RWPE1 (cell line): Measurements from ENCODE around the gene YWHAG.
A peak's percentile ranks its signal among the peaks of the same experiment; 100 is the strongest.

ENCODE experiments used
- CTCF ChIA-PET: fragments of 350-600 bp; sonication (Branson Sonifier 250); formaldehyde crosslinking; extraction: SDS; loops from one replicate; lab custom pipeline; 2021; lab: Yijun Ruan, JAX
- POLR2A ChIA-PET: fragments of 400-600 bp; formaldehyde crosslinking; extraction: SDS; loops from one replicate; lab custom pipeline; 2020; ENCODE audit warnings: antibody characterized with exemption; ENCODE audit not compliant: low non-redundant PET; lab: Yijun Ruan, JAX
- DNase-seq: peaks from one replicate; pipeline ENCODE4 v3.0.0; 2012; ENCODE audit warnings: low spot score
- H3K27ac ChIP-seq: fragments of 450-650 bp; 2 replicates; pipeline ENCODE4 v1.5.1; 2017
- TF ChIP-seq, protein P1 (sequence below): fragments of 450-650 bp; conservative IDR thresholded peaks from 2 replicates; pipeline ENCODE4 v1.5.1; 2017; ENCODE audit warnings: low read depth, mild to moderate bottlenecking

The YWHAG gene

DNA sequence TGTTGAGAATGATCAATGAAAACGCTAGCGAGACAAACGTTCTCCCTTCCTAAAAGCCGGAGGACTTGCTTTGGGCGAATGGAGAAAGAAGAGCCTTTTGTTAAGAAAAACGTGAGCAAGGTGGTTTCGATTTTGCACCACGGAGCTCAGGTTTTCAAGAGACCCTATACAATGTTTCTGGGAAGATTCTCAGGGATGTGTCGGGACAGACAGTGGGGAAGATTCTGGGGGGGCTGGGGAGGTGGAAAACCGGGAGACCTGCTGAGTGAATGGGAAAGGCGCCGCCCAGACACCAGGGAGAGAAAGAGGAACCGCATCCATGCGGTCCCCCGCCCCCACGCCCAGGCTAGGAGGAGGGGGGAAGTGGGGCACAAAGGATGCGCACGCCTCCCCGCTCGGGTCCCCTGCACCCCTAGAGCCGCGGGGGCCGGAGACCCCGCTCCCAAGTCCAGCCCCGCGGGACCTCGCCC lies 745 bp downstream of the YWHAG start:
- DNase-seq, result peak; percentile 49
- ChIA-PET POLR2A (no interaction called here), CTCF (no interaction called here)
- TF ChIP-seq, protein P1, sequence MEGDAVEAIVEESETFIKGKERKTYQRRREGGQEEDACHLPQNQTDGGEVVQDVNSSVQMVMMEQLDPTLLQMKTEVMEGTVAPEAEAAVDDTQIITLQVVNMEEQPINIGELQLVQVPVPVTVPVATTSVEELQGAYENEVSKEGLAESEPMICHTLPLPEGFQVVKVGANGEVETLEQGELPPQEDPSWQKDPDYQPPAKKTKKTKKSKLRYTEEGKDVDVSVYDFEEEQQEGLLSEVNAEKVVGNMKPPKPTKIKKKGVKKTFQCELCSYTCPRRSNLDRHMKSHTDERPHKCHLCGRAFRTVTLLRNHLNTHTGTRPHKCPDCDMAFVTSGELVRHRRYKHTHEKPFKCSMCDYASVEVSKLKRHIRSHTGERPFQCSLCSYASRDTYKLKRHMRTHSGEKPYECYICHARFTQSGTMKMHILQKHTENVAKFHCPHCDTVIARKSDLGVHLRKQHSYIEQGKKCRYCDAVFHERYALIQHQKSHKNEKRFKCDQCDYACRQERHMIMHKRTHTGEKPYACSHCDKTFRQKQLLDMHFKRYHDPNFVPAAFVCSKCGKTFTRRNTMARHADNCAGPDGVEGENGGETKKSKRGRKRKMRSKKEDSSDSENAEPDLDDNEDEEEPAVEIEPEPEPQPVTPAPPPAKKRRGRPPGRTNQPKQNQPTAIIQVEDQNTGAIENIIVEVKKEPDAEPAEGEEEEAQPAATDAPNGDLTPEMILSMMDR, result no peak
- peak overlapping the region; percentile 92 for H3K27ac ChIP-seq

DNA sequence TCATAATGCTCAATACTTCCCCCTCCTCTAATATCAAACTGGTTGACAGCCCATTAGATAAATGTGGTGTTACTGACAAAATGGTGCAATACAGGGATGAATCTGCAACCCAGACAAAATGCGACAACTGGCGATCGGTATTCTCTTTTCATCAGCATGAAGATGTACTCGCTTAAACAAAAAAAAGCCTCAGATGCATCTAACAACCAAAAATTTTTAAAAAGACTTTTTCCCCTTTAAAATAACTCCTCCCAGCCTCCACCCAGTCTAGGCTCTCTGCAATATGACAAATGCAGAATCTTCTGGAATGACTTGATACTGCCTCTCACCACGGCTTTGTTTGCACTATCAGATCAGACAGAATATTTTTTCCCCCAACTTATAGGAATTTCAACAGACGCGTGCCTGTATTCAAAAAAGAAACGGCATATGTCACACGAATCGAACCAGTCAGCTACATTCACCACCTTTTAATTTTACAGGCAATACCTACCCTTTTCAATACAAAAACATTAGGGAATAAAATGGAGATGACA lies 1.2 kb downstream of the YWHAG start:
- peak overlapping the region; percentile 92 for H3K27ac ChIP-seq
- POLR2A ChIA-PET, result no interaction called here
- CTCF ChIA-PET, result interaction anchor here (0.5 kb wide), 1 partner anchor 14 kb away, joined by 4 read pairs; no protein-coding TSS in a partner anchor
- DNase-seq, result no peak
- TF ChIP-seq, protein P1, result no peak

DNA sequence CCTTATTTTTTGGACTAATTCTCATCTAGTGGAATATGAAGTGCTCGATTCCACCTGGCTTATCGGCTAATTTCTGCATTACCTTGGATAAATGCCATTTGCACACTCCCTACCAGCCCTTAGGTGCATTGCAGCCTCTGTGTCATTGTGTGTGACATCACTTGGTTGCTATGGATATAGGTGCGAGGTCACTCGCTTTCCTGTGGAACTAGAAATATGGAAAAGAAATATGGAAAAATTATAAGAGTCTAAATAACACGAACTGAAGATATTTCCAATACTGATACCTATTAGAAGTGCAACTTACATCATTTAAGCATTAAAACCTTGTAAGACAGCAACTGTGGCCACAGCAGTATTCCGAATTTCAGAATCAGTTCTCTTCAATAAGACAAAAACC lies 2.0 kb downstream of the YWHAG start:
- no peak overlapping the region for H3K27ac ChIP-seq
- TF ChIP-seq, protein P1, result no peak
- DNase-seq, result peak; percentile 52
- ChIA-PET POLR2A (no interaction called here), CTCF (no interaction called here)

DNA sequence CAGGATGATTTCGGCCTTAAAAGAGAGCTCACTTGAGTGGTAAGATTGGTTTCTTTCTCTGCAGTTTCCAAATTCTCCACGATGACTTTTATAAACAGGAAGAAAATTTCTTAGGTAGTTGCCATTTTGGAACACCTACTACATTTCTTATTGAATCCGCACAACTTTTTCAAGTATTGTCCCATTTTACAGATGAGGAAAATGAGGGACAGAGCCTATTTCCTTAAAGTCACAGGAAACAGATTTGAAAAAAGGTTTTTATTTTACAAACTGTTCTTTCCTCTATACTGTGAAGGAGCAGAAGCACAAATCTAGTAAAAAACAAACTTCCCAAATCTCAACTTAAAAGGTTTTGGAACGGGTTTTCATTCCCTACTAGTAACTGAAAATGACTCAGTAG lies 2.7 kb downstream of the YWHAG start:
- DNase-seq, result no peak
- TF ChIP-seq, protein P1, result no peak
- ChIA-PET POLR2A (no interaction called here), CTCF (no interaction called here)
- no peak overlapping the region for H3K27ac ChIP-seq

DNA sequence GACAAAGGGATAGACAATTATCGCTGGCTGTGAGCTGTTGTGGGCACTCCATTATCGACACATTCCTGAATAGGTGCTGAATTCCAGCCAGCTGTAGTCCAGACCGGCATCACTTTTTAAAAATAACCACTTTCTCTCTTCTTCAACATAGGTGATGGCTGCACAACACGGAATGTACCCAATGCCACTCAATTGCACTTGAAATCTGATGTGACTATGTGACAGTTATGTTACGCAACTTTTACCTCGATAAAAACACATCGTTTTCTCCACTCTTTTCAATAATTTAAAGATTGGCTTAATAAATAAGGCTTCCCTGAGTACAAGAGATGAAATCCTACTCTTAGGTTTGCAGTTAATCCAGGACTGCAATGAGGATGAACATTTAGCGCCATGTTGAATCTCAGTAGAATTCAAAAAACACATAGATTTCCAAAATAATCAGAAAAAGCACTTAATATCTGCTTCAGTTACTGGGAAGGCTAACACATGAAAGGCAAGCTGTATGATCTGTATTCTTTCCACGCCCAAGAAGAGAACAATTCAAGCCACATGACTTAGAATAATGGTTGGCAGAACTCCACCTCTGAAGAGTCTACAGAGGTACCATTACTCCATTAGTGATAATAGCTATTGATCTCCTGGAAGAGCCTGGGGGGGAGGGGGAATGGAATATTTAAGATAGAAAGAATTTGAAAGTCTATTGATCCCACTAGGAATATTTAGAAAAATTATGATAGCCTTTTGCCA lies 3.6 kb downstream of the YWHAG start:
- DNase-seq, result no peak
- POLR2A ChIA-PET, result interaction anchor here (0.6 kb wide), 1 partner anchor 37 kb away, joined by 3 read pairs; no protein-coding TSS in a partner anchor
- TF ChIP-seq, protein P1, result no peak
- CTCF ChIA-PET, result interaction anchor here (0.5 kb wide), 1 partner anchor 20 kb away, joined by 3 read pairs; no protein-coding TSS in a partner anchor
- no peak overlapping the region for H3K27ac ChIP-seq

DNA sequence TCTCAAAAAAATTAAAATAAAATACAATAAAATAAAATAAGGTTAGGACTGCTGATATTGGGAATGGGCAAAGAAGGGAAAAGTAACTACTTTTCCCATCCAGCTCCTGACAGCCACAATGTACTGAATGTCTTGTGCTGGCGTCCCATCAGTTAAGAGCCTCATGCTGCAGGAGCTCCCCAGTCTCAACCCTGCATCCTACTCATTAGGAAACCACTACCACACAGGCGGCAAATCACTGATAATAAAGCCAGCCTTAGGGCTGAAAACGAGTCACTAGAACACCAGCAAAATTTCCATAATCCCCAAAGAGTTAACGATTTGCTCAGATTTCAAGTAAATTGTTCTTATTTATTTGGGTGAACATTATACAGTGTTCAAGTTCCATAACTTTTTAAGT lies 4.3 kb downstream of the YWHAG start:
- ChIA-PET POLR2A (no interaction called here), CTCF (no interaction called here)
- no peak for DNase-seq
- peak overlapping the region; percentile 45; the same call in 1 of the 2 replicates for H3K27ac ChIP-seq
- TF ChIP-seq, protein P1, result no peak
